NCI-H2171 (cell line): Measurements from ENCODE around the gene EEFSEC.
A peak's percentile ranks its signal among the peaks of the same experiment; 100 is the strongest.

Experiments used
- DNase-seq: peaks from one replicate; lab custom pipeline; 2025; lab: John Stamatoyannopoulos, UW

EEFSEC gene

DNA sequence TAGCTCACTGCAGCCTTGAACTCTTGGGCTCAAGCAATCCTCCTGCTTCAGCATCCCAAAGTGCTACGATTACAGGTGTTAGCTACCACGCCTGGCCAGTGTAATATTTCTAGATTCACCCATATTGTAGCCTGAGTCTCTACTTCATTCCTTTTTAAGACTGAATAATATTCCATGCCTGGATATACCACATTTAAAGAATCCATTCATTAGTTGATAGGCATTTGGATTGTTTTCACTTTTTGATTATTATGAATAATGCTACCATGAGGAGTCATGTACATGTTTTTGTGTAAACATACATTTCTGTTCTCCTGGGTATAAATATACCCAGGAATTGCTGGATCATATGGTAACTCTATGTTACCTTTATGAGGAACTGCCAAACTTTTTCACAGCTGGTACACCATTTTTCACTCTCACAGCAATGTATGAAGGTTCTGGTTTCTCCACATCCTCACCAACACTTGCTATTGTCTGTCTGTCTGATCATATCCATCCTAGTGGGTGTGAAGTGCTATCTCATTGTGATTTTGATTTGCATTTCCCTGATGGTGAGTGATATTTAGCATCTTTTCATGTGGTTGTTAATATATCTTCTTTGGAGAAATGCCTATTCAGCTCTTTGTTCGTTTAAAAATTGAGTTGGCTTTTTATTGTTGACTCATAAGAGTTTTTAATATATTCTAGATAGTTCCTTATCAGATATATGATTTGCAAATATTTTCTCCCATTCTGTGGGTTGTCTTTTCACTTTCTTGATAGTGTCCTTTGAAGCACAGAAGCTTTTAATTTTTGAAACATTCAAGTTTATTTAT, 32.6 kb downstream of the EEFSEC start:
- no peak for DNase-seq

DNA sequence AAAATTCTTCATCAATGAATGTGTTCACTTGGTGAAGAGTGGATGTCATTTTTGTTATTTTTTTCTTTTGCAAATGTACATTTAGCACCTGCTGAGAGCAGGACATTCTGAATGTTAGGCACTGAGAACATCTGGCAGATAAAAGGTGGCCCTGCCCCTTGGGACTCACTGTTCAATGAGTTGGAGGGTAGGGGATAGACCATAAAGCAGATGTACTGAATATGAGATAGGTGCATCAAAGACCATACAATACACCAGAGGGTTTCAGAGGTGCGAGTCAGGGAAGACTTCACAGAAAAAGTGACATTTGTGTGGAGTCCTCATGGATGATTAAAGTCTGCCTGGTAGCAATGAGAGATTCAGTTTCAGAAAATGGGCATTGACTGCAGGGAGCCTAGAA, 34.2 kb downstream of the EEFSEC start:
- peak; percentile 17 for DNase-seq

DNA sequence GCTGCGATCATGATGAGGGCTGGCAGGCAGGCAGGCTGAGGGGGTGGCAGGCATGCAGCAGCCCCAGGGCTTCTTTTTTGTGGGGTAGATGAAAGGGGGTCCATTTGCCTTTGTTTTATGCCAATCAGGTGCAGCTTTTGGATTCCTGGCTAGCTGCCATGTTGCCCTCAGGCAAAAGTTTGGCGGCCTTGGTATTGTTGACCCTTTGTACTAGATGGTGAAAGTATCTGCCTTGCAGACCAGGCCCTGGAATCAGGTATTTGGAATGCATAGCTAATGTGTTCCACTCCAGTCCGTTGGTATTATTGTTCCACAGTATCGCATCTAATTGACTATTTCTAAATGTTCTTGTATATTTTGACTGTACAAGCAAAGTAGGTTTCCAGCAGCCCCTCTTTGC, 35.0 kb downstream of the EEFSEC start:
- no peak for DNase-seq

GRCh38 chr3:128188956-128189355, 35.7 kb downstream of the EEFSEC start:
- DNase-seq, result no peak

- no peak for DNase-seq
These were observed 37.2 kb downstream of the EEFSEC start for GRCh38 chr3:128190501-128190900.

DNA sequence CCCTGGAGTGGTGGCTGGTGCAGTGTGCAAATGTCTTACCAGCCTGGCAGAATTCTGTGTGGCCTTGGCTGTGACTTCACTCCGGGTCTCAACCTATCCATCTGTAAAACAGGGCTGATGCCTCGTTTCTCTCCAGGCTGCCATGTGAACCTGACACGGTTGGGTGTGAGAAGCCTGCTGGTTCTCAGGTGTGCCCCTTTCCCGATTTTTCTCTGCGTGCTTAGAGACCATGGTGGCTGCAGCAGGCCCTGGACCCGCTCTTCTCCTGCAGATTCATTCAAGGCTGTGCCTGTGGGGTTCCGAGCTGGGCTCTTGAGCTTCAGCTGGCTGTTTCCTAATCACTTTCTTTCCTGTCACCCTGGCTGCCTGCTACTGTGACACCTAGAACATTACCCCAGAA, 38.9 kb downstream of the EEFSEC start:
- DNase-seq, result no peak

GRCh38 chr3:128193168-128193567, 39.9 kb downstream of the EEFSEC start:
- no peak for DNase-seq

DNA sequence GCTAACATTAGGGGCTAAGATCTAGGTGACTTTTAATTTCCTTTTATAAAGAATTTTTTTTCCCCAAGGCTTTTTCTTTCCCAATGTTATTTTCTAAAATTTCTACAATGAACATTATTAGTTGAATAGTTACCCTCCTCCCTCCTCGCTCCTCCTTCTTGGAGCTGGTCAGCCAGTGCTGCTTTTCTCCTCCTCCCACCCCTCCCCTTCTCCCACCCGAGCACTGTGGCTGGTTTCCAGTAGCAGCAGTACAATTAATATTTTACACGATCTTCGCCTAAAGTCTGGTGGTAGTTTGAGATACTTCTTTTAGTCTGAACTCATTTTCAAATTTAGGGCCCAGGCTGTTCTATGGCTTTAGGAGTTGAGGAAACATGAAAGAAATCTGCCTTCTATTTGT, 41.6 kb downstream of the EEFSEC start:
- DNase-seq, result no peak

GRCh38 chr3:128195369-128195768, 42.1 kb downstream of the EEFSEC start:
- no peak for DNase-seq

- no peak for DNase-seq
These were observed 42.5 kb downstream of the EEFSEC start for GRCh38 chr3:128195802-128196201.

DNA sequence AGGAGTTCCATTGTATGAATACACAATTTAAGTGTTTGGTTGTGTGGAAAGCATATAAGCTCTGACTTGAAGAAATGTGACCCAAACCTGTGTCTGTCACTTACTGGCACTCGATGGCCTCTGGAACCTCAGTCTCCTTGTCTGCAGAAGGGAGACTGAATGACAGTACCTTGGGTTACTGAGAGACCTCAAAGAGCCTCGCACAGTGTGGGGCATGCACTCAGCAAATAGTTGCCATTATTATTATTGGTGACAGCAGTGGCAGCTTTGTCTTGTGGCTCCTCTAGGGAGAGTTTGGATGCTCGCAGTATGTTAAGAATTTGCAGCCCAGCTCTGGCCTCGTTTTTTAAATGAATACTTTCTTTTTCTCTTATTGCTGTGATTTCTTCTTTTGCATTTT, 43.4 kb downstream of the EEFSEC start:
- DNase-seq, result no peak

DNA sequence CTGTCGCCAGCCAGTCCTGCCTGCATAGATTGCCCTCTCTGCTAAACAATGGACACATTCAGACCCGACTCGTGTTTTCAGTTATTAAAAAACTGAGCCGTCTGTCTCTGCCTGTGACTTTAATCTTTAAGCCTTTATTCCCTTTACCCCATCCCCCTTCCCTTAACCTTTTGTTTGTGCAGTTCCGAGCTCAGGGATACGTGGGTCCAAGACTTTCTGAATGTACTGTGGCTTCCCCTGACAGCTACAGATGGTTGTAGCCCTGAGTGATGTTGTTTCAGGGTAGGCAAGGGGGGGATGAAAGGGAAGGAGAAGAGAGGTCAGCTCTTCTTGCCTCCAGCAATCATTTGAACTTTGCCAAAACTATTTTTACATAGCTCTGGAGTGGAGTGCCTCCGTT, 44.6 kb downstream of the EEFSEC start:
- DNase-seq, result no peak

DNA sequence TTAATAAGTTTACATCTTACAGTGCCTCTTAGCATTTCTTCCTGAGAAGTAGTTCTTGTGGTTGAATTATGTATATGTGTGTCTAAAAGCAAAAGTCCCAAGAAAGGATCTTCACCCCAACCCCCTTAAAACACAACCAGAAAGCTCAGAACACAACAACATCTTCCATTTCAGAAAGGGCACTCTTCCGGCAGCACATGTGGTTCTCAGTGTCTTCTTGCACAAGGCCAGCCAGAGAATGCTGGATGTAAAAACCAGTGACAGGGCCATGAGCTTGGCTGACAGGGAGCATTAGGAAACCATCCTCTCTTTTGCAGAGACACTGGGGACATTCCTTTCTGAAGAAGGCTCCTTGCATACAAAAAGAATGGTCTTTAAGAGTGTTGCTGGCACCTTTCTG, 45.0 kb downstream of the EEFSEC start:
- DNase-seq, result no peak

DNA sequence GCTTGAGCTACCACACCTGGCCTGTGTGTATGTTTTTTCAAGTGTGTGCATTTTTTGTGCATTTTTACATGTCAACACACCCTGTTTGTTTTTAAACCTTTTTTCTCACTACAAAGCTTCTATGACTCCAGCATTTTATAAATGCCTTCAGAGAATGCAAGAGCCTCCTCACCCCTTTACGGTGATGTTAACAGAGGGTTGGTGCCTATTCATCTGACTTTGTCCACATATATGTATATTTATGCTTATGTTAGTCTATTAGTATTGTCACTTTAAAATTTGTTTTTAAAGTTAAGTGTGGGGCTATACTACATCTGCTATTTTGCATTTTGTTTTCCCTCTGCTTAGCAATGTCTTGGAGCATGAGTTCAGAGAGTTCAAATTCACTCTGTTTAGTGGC, 45.8 kb downstream of the EEFSEC start:
- no peak for DNase-seq

DNA sequence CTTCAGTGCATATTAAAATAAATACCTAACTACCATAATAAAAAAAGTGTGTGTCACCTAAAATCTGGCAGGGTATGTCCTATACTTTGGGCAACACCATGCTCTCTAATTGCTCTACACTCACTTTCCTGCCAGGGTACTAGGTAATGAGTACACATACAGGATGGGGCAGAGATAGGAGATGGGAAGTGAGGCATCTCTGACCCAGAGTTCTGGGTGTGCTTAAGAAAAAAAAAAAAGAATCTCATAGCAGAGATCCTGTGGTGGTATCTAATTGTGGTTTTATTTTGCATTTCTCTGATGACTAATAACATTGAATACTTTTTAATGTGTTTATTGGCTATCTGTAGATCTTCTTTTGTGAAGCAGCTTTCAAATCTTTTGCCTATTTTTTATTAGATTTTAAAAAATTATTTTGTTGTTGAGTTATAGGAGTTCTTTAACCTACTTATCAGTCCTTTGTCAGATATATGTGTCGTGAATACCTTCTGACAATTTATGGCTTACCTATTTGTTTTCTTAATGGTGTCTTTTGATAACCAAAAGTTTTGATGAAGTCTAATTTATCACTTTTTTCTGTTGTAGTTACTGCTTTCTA, 48.0 kb downstream of the EEFSEC start:
- DNase-seq, result no peak

- no peak for DNase-seq
These were observed 49.9 kb downstream of the EEFSEC start for GRCh38 chr3:128203169-128203568.

- DNase-seq, result no peak
These were observed 52.4 kb downstream of the EEFSEC start for GRCh38 chr3:128205558-128206145.

DNA sequence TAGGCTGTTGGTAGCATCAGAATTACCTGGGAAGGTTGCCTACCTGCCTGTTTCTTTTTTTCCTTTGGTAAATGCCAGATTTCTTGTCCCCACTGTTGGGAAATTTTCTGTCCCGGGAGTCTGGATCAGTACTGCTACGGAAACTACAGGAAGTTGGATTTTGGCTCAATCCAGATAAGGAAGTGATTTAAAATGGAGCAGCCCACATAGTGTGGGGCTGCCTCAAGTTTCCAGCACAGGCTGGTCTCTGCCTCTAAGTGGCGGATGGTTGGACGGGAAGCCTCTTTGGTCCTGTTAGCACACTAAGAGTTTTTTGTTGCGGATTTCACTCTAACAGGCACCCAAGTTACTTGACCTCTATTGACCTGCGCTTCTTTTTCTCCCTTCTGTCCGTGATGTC, 54.7 kb downstream of the EEFSEC start:
- no peak for DNase-seq

- DNase-seq, result no peak
These were observed 57.4 kb downstream of the EEFSEC start for GRCh38 chr3:128210711-128211110.

DNA sequence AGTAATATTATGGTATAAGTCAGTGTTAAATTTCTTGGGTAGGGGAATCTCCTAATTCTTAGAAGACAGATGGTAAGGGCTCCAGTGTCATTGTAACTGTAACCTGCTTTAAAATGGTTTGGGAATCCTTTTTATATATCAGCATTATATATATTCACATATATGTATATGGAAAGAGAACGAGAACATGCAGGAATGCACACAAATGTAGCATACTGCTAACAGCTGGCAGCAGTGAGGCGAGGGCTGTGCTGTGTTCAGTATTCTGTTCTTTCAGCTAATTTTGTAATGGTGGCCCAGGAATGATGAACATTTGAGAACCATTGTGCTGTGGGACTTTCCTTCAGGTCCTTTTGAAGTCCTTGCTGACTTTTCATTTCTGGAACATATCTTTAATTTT, 60.8 kb downstream of the EEFSEC start:
- DNase-seq, result no peak

DNA sequence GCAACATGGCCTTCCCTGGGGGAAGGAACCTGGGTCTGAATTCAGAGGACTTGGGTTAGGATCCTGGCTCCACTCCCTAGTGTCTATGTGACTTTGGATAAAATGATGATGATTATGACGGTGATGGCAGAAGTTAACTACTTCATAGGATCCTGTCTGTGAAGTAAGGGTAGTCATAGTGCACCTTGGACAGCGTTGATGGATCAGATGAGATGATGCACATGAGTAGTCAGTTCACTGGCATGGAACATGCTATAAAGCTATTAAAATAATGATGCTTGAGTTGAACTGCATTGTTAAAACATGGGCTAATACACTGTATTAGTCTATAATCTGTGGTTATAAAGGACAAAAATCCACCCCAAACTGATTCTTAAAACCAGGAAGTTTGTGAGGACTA, 62.0 kb downstream of the EEFSEC start:
- DNase-seq, result no peak

DNA sequence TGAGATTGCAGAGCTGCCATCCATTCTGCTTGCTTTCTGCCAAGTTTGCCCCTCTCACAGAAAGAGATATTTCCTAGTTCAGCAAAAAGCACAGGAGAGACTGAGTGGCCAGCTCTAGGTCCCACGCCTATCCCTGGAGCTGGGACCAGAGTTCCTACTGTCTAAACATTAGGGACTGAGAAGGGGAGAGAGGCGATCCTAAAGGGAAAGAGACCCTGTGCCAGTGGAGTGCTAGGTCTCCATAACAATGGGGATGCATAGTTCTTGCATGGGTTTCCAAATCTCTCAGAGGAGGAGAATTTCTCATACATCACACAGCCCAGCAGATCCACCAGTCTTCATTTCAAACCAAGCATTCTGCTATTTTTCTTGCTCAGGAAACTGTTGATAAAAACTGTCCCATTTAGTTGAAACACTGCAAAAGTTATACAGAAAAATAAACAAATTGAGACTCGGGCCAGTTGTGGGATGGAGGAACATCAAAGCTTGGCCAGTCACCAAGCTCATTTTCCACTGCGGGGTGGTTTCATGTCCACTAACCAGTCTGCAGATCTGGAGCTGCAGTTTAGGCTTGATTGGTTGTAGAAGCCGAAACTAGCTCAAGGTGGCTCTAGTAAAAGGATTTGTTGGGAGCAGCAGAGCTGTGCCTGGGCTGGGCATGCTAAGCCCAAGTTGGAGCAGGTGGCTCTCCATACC, 62.7 kb downstream of the EEFSEC start:
- no peak for DNase-seq
